ENCODE measurements around the gene ZNF865.

DNA sequence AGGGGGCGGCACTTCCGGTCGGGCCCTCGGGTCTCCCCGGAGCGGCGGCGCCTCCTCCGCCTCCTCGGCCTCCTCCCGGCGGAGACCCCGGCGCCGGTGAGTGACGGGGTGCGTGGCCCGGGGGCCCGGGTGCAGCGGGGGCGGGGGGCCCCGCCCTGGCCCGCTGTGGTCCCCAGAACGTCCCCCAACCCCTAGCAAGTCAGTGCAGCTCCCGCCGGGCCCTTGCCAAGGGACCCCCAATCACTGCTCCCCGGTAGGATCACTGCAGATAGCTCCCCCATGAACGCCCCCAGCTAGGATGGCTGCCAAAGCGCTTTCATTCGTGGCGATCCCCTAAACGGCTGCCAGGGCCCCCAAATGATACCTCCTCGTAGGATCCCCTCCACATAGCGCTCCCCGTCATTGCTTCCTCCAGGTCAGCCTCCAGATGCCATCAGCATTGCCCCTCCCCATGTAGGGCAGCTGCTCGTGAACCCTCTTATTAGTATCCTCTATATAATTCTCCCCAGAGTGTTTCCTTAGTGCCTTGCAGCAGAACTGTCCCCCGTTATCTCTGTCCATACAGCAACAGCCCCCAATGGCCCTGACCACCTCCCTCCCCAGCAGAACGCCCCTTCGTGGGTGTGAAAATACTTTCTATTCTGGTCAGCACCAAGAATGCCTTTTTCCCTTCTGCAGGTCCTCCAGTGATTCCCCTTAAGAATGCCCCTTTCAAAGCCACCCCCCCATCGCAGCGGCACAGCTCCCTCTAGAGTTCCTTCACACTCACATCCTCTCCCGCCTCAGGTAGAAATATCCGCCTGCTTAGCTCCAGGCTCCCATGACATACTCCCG lies at the start of gene ZNF865:
- TF ChIP-seq, protein P1, sequence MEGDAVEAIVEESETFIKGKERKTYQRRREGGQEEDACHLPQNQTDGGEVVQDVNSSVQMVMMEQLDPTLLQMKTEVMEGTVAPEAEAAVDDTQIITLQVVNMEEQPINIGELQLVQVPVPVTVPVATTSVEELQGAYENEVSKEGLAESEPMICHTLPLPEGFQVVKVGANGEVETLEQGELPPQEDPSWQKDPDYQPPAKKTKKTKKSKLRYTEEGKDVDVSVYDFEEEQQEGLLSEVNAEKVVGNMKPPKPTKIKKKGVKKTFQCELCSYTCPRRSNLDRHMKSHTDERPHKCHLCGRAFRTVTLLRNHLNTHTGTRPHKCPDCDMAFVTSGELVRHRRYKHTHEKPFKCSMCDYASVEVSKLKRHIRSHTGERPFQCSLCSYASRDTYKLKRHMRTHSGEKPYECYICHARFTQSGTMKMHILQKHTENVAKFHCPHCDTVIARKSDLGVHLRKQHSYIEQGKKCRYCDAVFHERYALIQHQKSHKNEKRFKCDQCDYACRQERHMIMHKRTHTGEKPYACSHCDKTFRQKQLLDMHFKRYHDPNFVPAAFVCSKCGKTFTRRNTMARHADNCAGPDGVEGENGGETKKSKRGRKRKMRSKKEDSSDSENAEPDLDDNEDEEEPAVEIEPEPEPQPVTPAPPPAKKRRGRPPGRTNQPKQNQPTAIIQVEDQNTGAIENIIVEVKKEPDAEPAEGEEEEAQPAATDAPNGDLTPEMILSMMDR (IDR thresholded peaks at IDR 0.05), result peak; percentile 21 to 80 (median 72)
- peak in 1 of 2 donors; percentile 15 for TF ChIP-seq POLR2A (IDR thresholded peaks at IDR 0.05)

Measured in Peyer's patch (tissue), 4 donors.